Vagina (tissue), 2 donors: Measurements from ENCODE around the gene DENND1A. TPM values are rescaled to one million over a fixed set of nuclear protein-coding genes. Genes with fewer than 3 reads are reported as not detected.

Experiments
- DNase-seq, 2 donors: peaks; one replicate each; pipeline ENCODE4 v3.0.0-alpha.2; 2017; ENCODE audit errors: extremely low spot score in 2 of 2
- H3K27ac ChIP-seq: fragments of 200-600 bp; sonication (generic); one replicate; pipeline ENCODE4 v1.5.1; 2019
- H3K27me3 ChIP-seq: fragments of 200-600 bp; sonication (generic); one replicate; pipeline ENCODE4 v1.5.1; 2019
- H3K36me3 ChIP-seq, 2 donors: fragments of 200-600 bp; sonication (generic); one replicate each; pipeline ENCODE4 v1.5.1; 2017 to 2019
- H3K4me1 ChIP-seq: fragments of 200-600 bp; sonication (generic); one replicate; pipeline ENCODE4 v1.5.1; 2019
- H3K4me3 ChIP-seq, 2 donors: fragments of 200-600 bp; sonication (generic); 1 replicate in 1 of 2; 2 replicates in 1 of 2; pipeline ENCODE4 v1.5.1; 2016 to 2019
- H3K9me3 ChIP-seq: fragments of 200-600 bp; sonication (generic); one replicate; pipeline ENCODE4 v1.5.1; 2019
- POLR2A ChIP-seq, 2 donors: fragments of 450-650 bp; IDR thresholded peaks; one replicate each; pipeline ENCODE4 v1.6.1; 2017; ENCODE audit warnings: antibody characterized with exemption in 2 of 2, mild to moderate bottlenecking in 2 of 2, moderate library complexity in 2 of 2
- POLR2AphosphoS5 ChIP-seq, 2 donors: sonication (generic); formaldehyde crosslinking; IDR thresholded peaks; one replicate each; pipeline ENCODE4 v1.9.0; 2017; ENCODE audit warnings: antibody characterized with exemption in 2 of 2, mild to moderate bottlenecking in 2 of 2, low read depth in 1 of 2; ENCODE audit not compliant: insufficient read depth in 1 of 2
- intact Hi-C: fragments of 100-400 bp; cut with DNase I; formaldehyde crosslinking; loops from one replicate; pipeline ENCODE4 v1.15.1; 2023
- total RNA-seq: library from RNA; depleted of rRNA; stranded (reverse); fragments of >200 nt; gene quantifications from one replicate; pipeline ENCODE4 v1.2.3, GENCODE V29; 2016
- TF ChIP-seq, protein P1 (sequence below), 3 experiments: fragments of 450-650 bp in 2 of 3; fragments of 200-600 bp in 1 of 3; sonication (generic) in 1 of 3; IDR thresholded peaks; one replicate each; pipeline ENCODE4 v1.5.1; 2017 to 2019; ENCODE audit warnings: antibody characterized with exemption in 3 of 3, mild to moderate bottlenecking in 2 of 3, moderate library complexity in 2 of 3

Gene DENND1A
- total RNA-seq, 1 donor from 2014 or later, result 20.4 TPM

GRCh38 chr9:123445116-123445515 lies 484.8 kb downstream of the DENND1A start:
- DNase-seq, result no peak

GRCh38 chr9:123441769-123442168 lies 488.2 kb downstream of the DENND1A start:
- H3K9me3 ChIP-seq, result no peaks in the 10 kb centered on the region
- H3K27ac ChIP-seq, result no peak overlapping the region
- DNase-seq, result no peak
- H3K4me1 ChIP-seq, result no peaks in the 10 kb centered on the region
- H3K4me3 ChIP-seq, result no peak overlapping the region
- TF ChIP-seq POLR2AphosphoS5 (IDR thresholded peaks at IDR 0.05; ENCODE audit: insufficient read depth in 1 of 2, low read depth in 1 of 2), result no peak
- TF ChIP-seq, protein P1, sequence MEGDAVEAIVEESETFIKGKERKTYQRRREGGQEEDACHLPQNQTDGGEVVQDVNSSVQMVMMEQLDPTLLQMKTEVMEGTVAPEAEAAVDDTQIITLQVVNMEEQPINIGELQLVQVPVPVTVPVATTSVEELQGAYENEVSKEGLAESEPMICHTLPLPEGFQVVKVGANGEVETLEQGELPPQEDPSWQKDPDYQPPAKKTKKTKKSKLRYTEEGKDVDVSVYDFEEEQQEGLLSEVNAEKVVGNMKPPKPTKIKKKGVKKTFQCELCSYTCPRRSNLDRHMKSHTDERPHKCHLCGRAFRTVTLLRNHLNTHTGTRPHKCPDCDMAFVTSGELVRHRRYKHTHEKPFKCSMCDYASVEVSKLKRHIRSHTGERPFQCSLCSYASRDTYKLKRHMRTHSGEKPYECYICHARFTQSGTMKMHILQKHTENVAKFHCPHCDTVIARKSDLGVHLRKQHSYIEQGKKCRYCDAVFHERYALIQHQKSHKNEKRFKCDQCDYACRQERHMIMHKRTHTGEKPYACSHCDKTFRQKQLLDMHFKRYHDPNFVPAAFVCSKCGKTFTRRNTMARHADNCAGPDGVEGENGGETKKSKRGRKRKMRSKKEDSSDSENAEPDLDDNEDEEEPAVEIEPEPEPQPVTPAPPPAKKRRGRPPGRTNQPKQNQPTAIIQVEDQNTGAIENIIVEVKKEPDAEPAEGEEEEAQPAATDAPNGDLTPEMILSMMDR (IDR thresholded peaks at IDR 0.05), result no peak
- TF ChIP-seq POLR2A (IDR thresholded peaks at IDR 0.05), result no peak
- no peaks in the 10 kb centered on the region for H3K27me3 ChIP-seq
- H3K36me3 ChIP-seq, result peaks cover 0 to 9% of the 10 kb centered on the region in 2 donors
- intact Hi-C loops, result no loop called here

More at GRCh38 chr9:123445116-123445515, 484.8 kb downstream of the DENND1A start:
- no peak overlapping the region for H3K27ac ChIP-seq
- intact Hi-C loops, result no loop called here
- TF ChIP-seq POLR2AphosphoS5 (IDR thresholded peaks at IDR 0.05; ENCODE audit: insufficient read depth in 1 of 2, low read depth in 1 of 2) (no peak), POLR2A (IDR thresholded peaks at IDR 0.05) (no peak)
- TF ChIP-seq, protein P1 (IDR thresholded peaks at IDR 0.05), result no peak
- no peaks in the 10 kb centered on the region for H3K27me3 ChIP-seq
- H3K4me3 ChIP-seq, result no peak overlapping the region
- H3K4me1 ChIP-seq, result no peaks in the 10 kb centered on the region
- peaks cover 0 to 2% of the 10 kb centered on the region in 2 donors for H3K36me3 ChIP-seq
- H3K9me3 ChIP-seq, result no peaks in the 10 kb centered on the region

- no peaks in the 10 kb centered on the region for H3K9me3 ChIP-seq
- H3K27ac ChIP-seq, result no peak overlapping the region
- peaks cover 0 to 10% of the 10 kb centered on the region in 2 donors for H3K36me3 ChIP-seq
- intact Hi-C loops, result no loop called here
- no peaks in the 10 kb centered on the region for H3K4me1 ChIP-seq
- no peaks in the 10 kb centered on the region for H3K27me3 ChIP-seq
- TF ChIP-seq, protein P1 (IDR thresholded peaks at IDR 0.05), result no peak
- no peak for TF ChIP-seq POLR2A (IDR thresholded peaks at IDR 0.05)
- no peak for TF ChIP-seq POLR2AphosphoS5 (IDR thresholded peaks at IDR 0.05; ENCODE audit: insufficient read depth in 1 of 2, low read depth in 1 of 2)
- H3K4me3 ChIP-seq, result no peak overlapping the region
- no peak for DNase-seq
Observed at GRCh38 chr9:123440256-123440655, 489.7 kb downstream of the DENND1A start.

GRCh38 chr9:123438821-123439220 lies 491.1 kb downstream of the DENND1A start:
- no peak for DNase-seq
- Histone ChIP-seq H3K27me3 (no peaks in the 10 kb centered on the region), H3K27ac (no peak overlapping the region), H3K4me1 (no peaks in the 10 kb centered on the region), H3K9me3 (no peaks in the 10 kb centered on the region), H3K36me3 (peaks cover 0 to 10% of the 10 kb centered on the region in 2 donors), H3K4me3 (no peak overlapping the region)
- TF ChIP-seq, protein P1 (IDR thresholded peaks at IDR 0.05), result no peak
- TF ChIP-seq POLR2A (IDR thresholded peaks at IDR 0.05) (no peak), POLR2AphosphoS5 (IDR thresholded peaks at IDR 0.05; ENCODE audit: insufficient read depth in 1 of 2, low read depth in 1 of 2) (no peak)
- intact Hi-C loops, result no loop called here

- Histone ChIP-seq H3K36me3 (peaks cover 0 to 10% of the 10 kb centered on the region in 2 donors), H3K27me3 (no peaks in the 10 kb centered on the region), H3K27ac (no peak overlapping the region), H3K9me3 (no peaks in the 10 kb centered on the region), H3K4me1 (no peaks in the 10 kb centered on the region), H3K4me3 (no peak overlapping the region)
- no peak for DNase-seq
- intact Hi-C loops, result no loop called here
- no peak for TF ChIP-seq POLR2AphosphoS5 (IDR thresholded peaks at IDR 0.05; ENCODE audit: insufficient read depth in 1 of 2, low read depth in 1 of 2)
- TF ChIP-seq, protein P1 (IDR thresholded peaks at IDR 0.05), result no peak
- TF ChIP-seq POLR2A (IDR thresholded peaks at IDR 0.05), result no peak
Observed at GRCh38 chr9:123438321-123438720, 491.6 kb downstream of the DENND1A start.
